HG03139 (cell line): ENCODE results near the gene EIF4E3.

Experiments
- ATAC-seq: cut with Tn5 transposase; IDR thresholded peaks from one replicate; pipeline ENCODE4 v1.9.1; 2021; ENCODE audit not compliant: unreplicated experiment

The EIF4E3 gene

GRCh38 chr3:71650372-71650771 lies 74.8 kb downstream of the EIF4E3 start:
- ATAC-seq: no peak

GRCh38 chr3:71649757-71650156 lies 75.4 kb downstream of the EIF4E3 start:
- ATAC-seq: no peak

- no peak for ATAC-seq
These were observed 77.5 kb downstream of the EIF4E3 start for GRCh38 chr3:71647751-71648150.

GRCh38 chr3:71646971-71647370 lies 78.2 kb downstream of the EIF4E3 start:
- no peak for ATAC-seq

GRCh38 chr3:71645140-71645539 lies 80.1 kb downstream of the EIF4E3 start:
- no peak for ATAC-seq

- no peak for ATAC-seq
These were observed 83.5 kb downstream of the EIF4E3 start for GRCh38 chr3:71641674-71642073.

GRCh38 chr3:71640331-71640983 lies 84.7 kb downstream of the EIF4E3 start:
- ATAC-seq: no peak

- ATAC-seq: no peak
These were observed 88.7 kb downstream of the EIF4E3 start for GRCh38 chr3:71636482-71636881.

- ATAC-seq: no peak
These were observed 89.2 kb downstream of the EIF4E3 start for GRCh38 chr3:71636001-71636400.

GRCh38 chr3:71634671-71635070 lies 90.5 kb downstream of the EIF4E3 start:
- no peak for ATAC-seq

GRCh38 chr3:71629711-71630110 lies 95.5 kb downstream of the EIF4E3 start:
- no peak for ATAC-seq

GRCh38 chr3:71629289-71629688 lies 95.9 kb downstream of the EIF4E3 start:
- ATAC-seq: no peak

GRCh38 chr3:71628522-71628921 lies 96.7 kb downstream of the EIF4E3 start:
- no peak for ATAC-seq

- ATAC-seq: no peak
These were observed 99.5 kb downstream of the EIF4E3 start for GRCh38 chr3:71625676-71626075.
